Lung (tissue), 16 donors: ENCODE results near the gene OR8K5. TPM values are rescaled to one million over a fixed set of nuclear protein-coding genes. Genes with fewer than 3 reads are reported as not detected.

Experiments
- ATAC-seq: fragments of 200-7000 bp; cut with Tn5 transposase; one replicate; pipeline ENCODE4 v1.9.1; 2020; ENCODE audit warnings: moderate number of reproducible peaks; ENCODE audit not compliant: insufficient read depth, low FRiP score
- DNase-seq, 3 donors: peaks; one replicate each; pipeline ENCODE4 v3.0.0-alpha.2; 2013 to 2017
- H3K27ac ChIP-seq, 2 donors: one replicate each; pipeline ENCODE4 v1.5.1; 2013; ENCODE audit warnings: mild to moderate bottlenecking in 2 of 2, moderate library complexity in 2 of 2, control low read depth in 1 of 2, inconsistent platforms in 1 of 2, low read depth in 1 of 2, low read length in 1 of 2
- H3K27me3 ChIP-seq, 3 donors: one replicate each; pipeline ENCODE4 v1.5.1; 2013; ENCODE audit warnings: low read length in 2 of 3; ENCODE audit not compliant: control insufficient read depth in 3 of 3, insufficient read depth in 3 of 3
- H3K36me3 ChIP-seq, 4 donors: one replicate each; pipeline ENCODE4 v1.5.1; 2013; ENCODE audit warnings: low read length in 4 of 4, mild to moderate bottlenecking in 1 of 4, moderate library complexity in 1 of 4; ENCODE audit not compliant: control insufficient read depth in 4 of 4, insufficient read depth in 4 of 4
- H3K4me1 ChIP-seq, 5 donors: one replicate each; pipeline ENCODE4 v1.5.1; 2013; ENCODE audit warnings: low read length in 5 of 5, mild to moderate bottlenecking in 2 of 5, moderate library complexity in 1 of 5; ENCODE audit not compliant: control insufficient read depth in 5 of 5, insufficient read depth in 5 of 5
- H3K4me3 ChIP-seq: one replicate; pipeline ENCODE4 v1.5.1; 2013; ENCODE audit warnings: mild to moderate bottlenecking, control low read depth, moderate library complexity
- H3K9ac ChIP-seq, 2 donors: one replicate each; pipeline ENCODE4 v1.5.1; 2013; ENCODE audit warnings: low read length in 2 of 2, control low read depth in 1 of 2; ENCODE audit not compliant: insufficient read depth in 1 of 2
- H3K9me3 ChIP-seq, 4 donors: one replicate each; pipeline ENCODE4 v1.5.1; 2013; ENCODE audit warnings: low read length in 3 of 4, mild to moderate bottlenecking in 1 of 4, moderate library complexity in 1 of 4; ENCODE audit not compliant: control insufficient read depth in 4 of 4, insufficient read depth in 3 of 4
- WGBS, 2 donors: extraction: QIAGEN DNeasy Blood & Tissue Kit; methylation state at CpG; one replicate each; pipeline ENCODE4 v1.1.7; 2013; 5-methylcytosine and 5-hydroxymethylcytosine counted together
- long read RNA-seq, 5 donors: transcript quantifications; one replicate each; lab custom pipeline, GENCODE V29; 2026
- polyA plus RNA-seq, 2 donors: library from polyadenylated mRNA; stranded (reverse); fragments of 200-250 nt; gene quantifications; one replicate each; pipeline ENCODE4 v1.2.1, GENCODE V29; 2013
- total RNA-seq, 2 donors: library from RNA; depleted of rRNA in 1 of 2; stranded (reverse); fragments of >200 nt in 1 of 2; gene quantifications; one replicate each; pipeline ENCODE4 v1.2.1, GENCODE V29; 2014 to 2021
- TF ChIP-seq, protein P1 (sequence below): IDR thresholded peaks from 2 replicates; pipeline ENCODE4 v1.5.1; 2012; ENCODE audit warnings: mild to moderate bottlenecking; ENCODE audit errors: control extremely low read depth, extremely low read depth
- donor health status: control.
- donor health status: control.
- donor health status: Bipolar disorder and iron deficiency.
- donor health status: healthy.
- donor health status: DM: yes; HTN: yes; CAD: no.

The OR8K5 gene, protein sequence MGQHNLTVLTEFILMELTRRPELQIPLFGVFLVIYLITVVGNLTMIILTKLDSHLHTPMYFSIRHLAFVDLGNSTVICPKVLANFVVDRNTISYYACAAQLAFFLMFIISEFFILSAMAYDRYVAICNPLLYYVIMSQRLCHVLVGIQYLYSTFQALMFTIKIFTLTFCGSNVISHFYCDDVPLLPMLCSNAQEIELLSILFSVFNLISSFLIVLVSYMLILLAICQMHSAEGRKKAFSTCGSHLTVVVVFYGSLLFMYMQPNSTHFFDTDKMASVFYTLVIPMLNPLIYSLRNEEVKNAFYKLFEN
- total RNA-seq (not detected), polyA plus RNA-seq (not detected)
- long read RNA-seq, donor 1 = 0 reads
- long read RNA-seq, donor 2 = 0 reads
- long read RNA-seq, donor 3 = 0 reads
- long read RNA-seq, donor 4 = 0 reads
- long read RNA-seq, donor 5 = 0 reads

DNA sequence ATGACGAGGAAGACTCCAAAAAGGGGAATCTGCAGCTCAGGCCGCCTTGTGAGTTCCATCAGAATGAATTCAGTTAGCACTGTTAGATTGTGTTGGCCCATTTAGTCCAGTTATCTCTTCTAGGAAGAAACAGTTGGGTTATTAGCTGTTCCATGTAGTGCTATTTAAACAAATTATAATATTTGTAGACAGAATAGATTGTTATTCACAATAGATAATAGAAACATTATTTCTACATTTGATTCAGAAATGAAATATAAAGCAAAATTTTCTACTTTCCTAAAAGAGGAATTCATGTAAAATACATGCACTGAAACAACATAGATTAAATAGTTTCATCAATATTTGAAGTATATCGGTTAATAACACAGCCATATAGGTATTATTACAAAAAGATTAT, at the start of gene OR8K5:
TSS of gene OR8K5 (minus strand) at position 101 of the 400 bp plus-strand sequence. CDS start at position 101, 0 bp downstream.
- H3K36me3 ChIP-seq = no peaks in the 10 kb centered on the region
- peaks cover 0 to 13% (median 0%) of the 10 kb centered on the region in 4 donors for H3K9me3 ChIP-seq
- H3K9ac ChIP-seq = no peak within 1 kb of the TSS
- no peaks in the 10 kb centered on the region for H3K27me3 ChIP-seq
- H3K4me1 ChIP-seq = no peaks in the 10 kb centered on the region
- H3K27ac ChIP-seq = no peak within 1 kb of the TSS
- 75 to 79% methylated on average over 3 of the region's 3 CpGs for WGBS, 2 donors
- no peak for ATAC-seq
- H3K4me3 ChIP-seq = no peak within 1 kb of the TSS
- DNase-seq = no peak
- TF ChIP-seq, protein P1, sequence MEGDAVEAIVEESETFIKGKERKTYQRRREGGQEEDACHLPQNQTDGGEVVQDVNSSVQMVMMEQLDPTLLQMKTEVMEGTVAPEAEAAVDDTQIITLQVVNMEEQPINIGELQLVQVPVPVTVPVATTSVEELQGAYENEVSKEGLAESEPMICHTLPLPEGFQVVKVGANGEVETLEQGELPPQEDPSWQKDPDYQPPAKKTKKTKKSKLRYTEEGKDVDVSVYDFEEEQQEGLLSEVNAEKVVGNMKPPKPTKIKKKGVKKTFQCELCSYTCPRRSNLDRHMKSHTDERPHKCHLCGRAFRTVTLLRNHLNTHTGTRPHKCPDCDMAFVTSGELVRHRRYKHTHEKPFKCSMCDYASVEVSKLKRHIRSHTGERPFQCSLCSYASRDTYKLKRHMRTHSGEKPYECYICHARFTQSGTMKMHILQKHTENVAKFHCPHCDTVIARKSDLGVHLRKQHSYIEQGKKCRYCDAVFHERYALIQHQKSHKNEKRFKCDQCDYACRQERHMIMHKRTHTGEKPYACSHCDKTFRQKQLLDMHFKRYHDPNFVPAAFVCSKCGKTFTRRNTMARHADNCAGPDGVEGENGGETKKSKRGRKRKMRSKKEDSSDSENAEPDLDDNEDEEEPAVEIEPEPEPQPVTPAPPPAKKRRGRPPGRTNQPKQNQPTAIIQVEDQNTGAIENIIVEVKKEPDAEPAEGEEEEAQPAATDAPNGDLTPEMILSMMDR = no peak

DNA sequence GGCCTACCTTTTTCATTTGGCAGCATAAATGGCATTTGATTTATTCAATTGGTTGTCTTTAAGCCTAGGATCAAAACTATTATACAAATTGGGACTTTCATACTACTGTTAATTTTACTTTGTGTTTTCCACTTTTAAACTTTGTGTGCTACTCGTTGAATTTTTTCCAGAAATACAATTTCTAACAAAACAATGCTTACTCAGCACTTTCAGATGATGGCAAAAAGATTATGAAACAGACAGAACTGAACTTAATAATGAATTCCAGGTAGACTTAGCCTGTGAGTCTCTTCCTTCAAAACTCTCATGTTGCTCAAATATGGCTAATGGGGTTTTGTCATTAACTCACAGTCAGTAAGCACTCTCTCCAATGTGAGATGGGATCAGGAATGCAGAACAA, 47.7 kb upstream of the OR8K5 start:
- no peak overlapping the region for H3K27ac ChIP-seq
- DNase-seq (no peak), ATAC-seq (no peak)
- H3K9ac ChIP-seq = no peak overlapping the region
- TF ChIP-seq, protein P1 = no peak
- WGBS, 2 donors = 56 to 63% methylated on average over 1 of the region's 1 CpG
- no peaks in the 10 kb centered on the region for H3K4me1 ChIP-seq
- H3K27me3 ChIP-seq = no peaks in the 10 kb centered on the region
- no peaks in the 10 kb centered on the region for H3K36me3 ChIP-seq
- H3K9me3 ChIP-seq = peaks cover 0 to 4% (median 1%) of the 10 kb centered on the region in 4 donors
- H3K4me3 ChIP-seq = no peak overlapping the region

DNA sequence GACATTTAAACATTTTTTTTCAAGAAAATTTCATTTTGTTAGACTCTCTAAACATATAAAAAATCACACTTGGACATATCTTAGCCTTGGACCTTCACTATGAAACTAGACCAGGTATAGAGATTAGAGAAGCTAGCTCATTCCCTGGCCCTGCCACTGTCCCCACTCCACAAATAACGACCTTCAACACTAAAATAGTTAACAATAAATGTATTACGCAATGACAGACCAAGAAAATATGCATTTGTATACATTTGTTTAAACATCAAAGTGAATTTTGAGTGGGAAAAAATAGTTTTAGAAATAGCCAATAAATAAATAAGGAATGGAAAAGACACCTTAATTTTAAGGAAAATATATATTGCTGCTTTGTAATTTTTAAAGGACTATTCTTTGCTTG, 37.2 kb upstream of the OR8K5 start:
- ATAC-seq = no peak
- no peaks in the 10 kb centered on the region for H3K36me3 ChIP-seq
- DNase-seq = no peak
- H3K27me3 ChIP-seq = no peaks in the 10 kb centered on the region
- peaks cover 0 to 3% (median 0%) of the 10 kb centered on the region in 4 donors for H3K9me3 ChIP-seq
- TF ChIP-seq, protein P1 = no peak
- no peak overlapping the region for H3K9ac ChIP-seq
- WGBS, 2 donors = 54 to 70% methylated on average over 2 of the region's 2 CpGs
- no peaks in the 10 kb centered on the region for H3K4me1 ChIP-seq
- H3K4me3 ChIP-seq = no peak overlapping the region
- no peak overlapping the region for H3K27ac ChIP-seq
